HG02852 (cell line): Measurements from ENCODE around the gene LEFTY1.
"Not testable (repeated sequence)": the region's sequence is repeated elsewhere in the genome, so short reads cannot be mapped to it uniquely, and the experiment has no call there.

Experiments used
- ATAC-seq: cut with Tn5 transposase; IDR thresholded peaks from one replicate; pipeline ENCODE4 v1.9.1; 2021; ENCODE audit warnings: mild to moderate bottlenecking, moderate library complexity; ENCODE audit not compliant: unreplicated experiment

The LEFTY1 gene

DNA sequence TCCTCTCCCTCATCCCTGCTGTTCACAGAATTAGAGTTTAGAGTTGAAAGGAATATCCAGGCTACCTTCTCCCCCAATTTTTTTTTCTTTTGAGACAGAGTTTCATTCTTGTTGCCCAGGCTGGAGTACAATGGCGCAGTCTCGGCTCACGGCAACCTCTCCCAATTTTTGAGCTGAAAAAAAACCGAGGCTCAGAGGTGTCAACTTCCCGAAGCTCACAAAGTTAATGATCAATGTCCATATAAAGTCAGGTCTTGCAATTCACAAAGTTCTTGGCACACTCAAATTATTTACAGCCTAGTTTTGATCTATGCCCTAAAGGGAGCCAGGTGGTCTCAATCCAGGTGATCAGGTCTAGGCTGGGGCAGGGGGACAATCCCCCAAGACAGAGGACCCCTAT, 797 bp upstream of the LEFTY1 start:
- ATAC-seq: no peak

DNA sequence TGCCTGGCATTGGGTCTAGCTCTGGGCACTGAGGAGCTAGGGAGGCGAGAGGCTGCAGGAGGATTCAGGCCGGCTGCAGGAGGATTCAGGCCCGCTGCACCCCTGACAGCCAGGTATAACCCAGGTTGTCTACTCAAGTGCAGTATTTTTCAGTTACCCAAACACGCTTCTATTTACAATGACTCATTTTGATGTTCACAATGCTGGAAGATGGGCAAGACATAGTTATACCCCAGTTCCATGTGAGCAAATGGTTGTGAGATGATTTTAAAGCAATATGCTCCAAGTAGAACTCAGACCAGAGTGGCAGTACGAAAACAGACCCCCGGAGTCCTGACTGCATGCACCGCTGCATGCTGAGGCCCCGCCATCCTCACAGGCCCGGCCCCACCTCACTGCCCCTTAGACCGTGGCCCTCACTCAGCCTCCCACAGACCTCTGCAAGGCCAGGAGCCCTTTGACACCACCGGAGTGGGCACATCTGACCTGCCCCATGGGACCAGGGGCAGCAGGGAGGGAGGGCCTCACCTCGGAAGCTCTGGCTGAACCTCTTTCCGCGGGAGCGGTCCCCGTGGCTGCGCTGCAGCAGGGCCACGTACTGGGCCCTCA, 553 bp downstream of the LEFTY1 start:
- no peak for ATAC-seq

DNA sequence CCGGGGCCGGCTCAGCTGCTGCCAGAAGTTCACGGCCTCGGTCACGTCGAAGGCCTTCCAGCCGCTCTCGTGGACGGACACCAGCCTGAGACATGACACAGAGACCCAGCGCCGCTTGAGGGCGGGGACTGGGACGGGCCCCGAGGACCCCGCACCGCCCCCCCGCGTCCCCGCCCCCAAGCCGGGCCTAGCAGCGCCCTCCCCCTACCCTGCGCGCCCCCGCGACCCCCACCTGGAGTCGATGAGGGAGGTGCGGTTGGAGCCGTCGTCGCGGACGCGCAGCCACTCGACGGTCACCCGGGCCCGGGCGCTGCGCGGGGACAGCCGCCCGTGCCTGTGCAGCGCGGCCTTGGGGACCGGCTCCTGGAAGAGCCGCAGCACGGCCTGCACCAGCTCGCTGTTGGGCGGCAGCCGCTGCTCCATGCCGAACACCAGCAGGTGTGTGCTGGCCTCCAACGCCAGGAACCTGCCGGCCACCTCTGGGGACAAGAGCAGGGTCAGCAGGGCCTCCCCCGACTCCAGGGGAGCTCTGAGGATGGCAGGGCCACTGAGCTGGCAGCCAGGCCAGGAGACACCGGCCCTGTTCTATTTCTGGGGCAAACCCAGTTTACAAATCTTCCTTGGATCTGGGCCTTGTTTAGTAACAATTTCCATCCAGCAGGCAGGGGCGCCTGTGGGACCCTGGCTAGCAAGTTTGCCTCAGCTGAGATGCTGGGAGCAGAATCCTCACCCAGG, 1.2 kb downstream of the LEFTY1 start:
- not testable (repeated sequence) for ATAC-seq

- ATAC-seq: no peak
Measured at GRCh38 chr1:225887030-225887314, 2.0 kb downstream of the LEFTY1 start.

- no peak for ATAC-seq
Measured at GRCh38 chr1:225886159-225887029, 2.6 kb downstream of the LEFTY1 start.

GRCh38 chr1:225885336-225885735, 3.6 kb downstream of the LEFTY1 start:
- ATAC-seq: no peak

DNA sequence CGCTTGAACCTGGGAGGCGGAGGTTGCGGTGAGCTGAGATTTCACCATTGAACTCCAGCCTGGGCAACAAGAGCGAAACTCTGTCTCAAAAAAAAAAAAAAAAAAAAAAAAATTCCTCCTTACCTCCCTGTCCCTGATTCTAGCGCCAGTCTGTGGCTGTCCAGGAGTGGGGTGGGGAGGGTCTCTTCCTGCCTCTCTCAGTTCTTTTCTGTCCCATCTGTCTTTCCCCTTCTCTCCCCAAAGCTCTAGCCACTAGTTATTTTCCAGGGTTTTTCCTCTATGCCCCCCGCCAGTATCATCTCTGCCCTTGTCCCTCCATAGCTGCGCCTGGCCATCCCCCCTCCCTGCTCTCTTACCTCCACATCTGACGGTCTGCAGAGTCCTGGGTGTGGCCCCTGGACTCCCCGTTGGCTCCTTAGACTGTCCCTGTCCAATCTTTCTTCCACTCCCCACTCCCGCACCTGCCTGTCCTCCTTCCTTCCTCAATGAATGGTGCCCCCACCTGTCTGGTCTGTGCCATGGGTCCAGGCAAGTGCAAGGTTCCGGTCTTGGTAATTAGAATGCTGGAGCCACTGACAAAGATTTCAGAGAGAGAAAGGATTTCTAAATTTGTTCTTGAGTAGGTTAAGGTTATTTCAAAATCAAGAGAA, 5.2 kb downstream of the LEFTY1 start:
- ATAC-seq: no peak

DNA sequence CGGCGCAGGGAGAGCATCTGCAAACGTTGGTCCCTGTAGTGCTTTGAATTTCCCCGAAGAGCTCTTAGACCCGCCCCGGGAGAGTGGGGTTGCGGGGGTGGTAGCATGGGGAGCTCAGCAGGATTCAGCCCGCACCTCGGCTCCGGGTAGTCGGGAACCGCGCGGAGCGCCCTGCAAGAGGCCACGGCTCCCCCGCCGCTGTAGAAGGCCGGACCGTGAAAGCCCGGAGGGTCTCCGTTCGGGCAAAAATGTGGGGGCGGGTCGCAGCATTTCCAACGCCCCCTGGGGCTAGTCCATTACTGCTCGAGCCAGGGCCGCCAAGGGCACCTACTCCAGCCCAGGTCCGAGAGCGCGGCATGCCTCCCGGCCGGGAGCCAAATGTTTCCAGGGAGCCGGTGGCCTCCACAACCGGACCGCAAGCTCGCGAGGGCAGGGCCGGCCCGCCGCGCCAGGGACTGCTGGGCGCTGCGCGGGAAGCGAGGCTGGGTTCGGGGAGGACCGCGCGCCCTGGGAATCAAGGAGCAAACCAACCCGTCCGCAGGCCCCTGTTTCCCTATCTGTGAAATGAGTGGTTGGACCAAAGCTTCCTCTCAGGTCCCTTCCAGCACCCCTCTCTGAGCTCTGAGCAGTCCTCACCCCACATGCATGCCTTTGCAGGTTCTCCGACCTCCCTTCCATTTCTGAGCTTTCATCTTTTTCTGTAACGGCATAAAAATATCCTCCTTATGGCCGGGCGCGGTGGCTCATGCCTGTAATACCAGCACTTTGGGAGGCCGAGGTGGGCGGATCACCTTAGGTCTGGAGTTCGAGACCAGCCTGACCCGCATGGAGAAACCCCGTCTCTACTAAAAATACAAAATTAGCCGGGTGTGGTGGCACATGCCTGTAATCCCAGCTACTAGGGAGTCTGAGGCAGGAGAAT, 6.0 kb downstream of the LEFTY1 start:
- peak; percentile 36 for ATAC-seq

- peak; percentile 71 for ATAC-seq
Measured at GRCh38 chr1:225881959-225882693, 6.8 kb downstream of the LEFTY1 start, which contains the start of gene TMEM63A. Gene TMEM63A, minus strand, starts transcription at chr1:225882380. Its CDS starts 4,800 bp downstream, at chr1:225877580.

DNA sequence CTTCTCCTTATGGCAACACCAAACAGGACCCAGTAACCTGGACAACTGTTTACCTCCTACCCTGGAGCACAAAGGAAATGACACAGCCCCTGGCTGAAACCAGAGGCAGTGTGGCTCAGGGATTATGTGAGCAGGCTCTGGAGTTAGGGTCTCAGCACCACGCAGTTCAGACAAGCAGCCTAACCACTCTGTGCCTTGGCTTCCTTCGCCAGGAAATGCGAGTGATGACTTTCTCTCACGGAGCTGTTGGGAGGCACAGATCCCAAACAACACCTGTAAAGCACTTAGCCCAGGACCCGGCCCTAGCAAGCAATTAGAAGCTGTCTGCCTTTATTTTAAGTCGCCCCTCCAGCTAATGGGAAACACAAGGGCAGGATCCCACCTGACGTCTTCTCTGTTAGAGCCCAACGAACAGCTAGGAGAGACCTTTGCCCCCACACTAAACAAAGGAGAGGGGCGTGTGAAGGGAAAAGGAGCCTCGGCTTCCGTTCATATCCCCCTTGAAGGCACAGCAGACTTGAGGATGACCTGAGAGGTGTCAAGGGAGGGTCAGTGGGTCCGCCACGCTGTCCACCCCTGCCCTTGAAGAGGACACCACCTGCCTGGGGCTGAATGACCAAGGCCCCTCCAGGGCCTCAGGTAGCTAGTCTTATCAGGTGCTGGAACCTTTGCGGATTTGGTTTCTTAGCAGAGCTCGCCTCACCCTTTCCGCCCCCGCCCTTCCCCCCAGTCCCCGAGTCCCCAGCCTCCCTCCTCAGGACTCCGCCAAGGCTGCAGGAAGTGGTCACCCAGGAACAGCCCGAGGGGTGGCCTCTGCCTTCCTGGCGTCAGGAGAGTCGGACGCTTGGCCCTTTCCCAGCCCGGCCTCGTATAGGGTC, 7.6 kb downstream of the LEFTY1 start:
- peak; percentile 21 for ATAC-seq

GRCh38 chr1:225880636-225881035, 8.3 kb downstream of the LEFTY1 start:
- no peak for ATAC-seq

DNA sequence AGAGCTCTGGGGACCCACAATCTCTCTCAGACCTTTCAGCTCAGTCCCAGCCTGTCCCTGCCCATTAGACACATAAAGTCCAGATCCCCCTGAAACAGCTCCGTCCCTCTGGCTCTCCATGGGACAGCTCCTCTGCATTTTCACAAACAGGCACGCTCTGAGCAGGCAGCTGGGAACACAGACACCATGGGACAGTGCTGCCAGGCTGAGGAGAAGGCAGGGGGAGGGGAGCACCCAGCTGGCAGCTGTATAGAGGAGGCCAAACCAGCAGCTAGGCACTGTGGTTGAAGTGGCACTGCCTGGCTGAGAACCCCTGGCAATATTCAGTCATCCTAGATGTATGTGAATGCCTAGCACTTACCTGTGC, 8.7 kb downstream of the LEFTY1 start:
- ATAC-seq: no peak

GRCh38 chr1:225879521-225880221, 9.3 kb downstream of the LEFTY1 start:
- no peak for ATAC-seq

DNA sequence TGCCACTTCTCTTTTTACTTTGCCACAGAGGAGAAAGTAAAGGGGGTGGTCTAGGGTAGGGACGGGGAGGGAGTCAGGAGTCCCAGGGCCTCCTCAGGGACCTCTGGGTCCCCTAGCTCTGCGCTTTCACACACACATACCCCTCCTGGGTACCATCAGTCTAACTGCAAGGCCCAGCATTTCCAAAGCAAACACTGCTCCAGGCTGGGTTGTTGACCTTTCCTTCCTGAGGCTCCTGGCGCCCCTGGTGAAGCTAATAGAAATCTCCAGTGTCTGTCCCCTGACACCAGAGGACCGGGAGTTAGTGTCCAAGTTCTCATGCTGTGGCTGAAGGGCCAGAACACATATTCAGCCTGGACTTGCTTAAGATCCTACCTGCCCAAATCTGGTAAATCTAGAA, 10.7 kb downstream of the LEFTY1 start:
- no peak for ATAC-seq

DNA sequence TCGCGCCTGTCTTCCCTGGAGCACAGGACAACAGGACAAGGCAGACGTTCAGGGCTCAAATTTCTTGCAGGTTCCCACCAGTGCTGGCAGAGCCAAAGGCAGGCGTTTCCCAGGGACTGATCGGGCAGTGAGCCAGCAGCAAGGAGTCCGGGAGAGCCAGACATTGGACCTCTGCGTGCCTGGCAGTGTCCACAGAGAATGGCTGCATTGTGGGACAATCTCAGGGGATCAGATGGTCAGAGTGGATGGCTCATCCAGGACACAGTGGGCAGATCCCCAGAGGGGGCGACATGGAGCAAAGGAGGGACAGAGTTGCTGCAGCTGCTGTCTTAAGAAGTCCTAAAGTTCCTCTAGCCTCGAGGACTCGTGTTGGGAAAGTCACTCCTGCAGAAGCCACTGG, 11.4 kb downstream of the LEFTY1 start:
- no peak for ATAC-seq

DNA sequence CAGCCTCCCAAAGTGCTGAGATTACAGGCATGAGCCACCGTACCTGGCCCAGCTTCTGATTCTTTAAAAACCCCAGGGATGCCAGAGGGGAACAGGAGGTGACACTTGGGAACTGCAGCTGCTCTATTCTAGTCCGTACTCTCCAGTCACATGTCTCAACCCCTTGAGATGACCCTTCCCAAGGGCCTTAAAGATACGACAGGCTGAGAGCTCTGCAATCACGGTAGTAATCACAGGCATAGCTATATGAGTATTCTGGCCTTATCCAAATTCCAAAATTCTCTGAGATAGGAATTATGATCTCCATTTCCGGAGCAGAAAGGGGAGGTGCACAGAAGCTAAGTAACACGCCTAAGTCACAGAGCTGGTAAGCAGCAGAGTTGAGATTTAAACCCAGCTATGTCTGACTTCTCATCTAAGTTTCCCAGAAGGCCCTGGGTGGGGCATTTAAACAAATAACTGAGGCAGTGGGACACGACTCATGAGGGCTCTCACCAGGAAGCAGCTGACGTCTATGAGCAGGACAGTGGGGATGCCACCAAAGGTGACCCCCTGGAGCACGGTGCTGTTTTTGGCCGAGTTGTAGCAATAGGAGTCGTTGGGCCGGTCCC, 11.9 kb downstream of the LEFTY1 start:
- no peak for ATAC-seq

DNA sequence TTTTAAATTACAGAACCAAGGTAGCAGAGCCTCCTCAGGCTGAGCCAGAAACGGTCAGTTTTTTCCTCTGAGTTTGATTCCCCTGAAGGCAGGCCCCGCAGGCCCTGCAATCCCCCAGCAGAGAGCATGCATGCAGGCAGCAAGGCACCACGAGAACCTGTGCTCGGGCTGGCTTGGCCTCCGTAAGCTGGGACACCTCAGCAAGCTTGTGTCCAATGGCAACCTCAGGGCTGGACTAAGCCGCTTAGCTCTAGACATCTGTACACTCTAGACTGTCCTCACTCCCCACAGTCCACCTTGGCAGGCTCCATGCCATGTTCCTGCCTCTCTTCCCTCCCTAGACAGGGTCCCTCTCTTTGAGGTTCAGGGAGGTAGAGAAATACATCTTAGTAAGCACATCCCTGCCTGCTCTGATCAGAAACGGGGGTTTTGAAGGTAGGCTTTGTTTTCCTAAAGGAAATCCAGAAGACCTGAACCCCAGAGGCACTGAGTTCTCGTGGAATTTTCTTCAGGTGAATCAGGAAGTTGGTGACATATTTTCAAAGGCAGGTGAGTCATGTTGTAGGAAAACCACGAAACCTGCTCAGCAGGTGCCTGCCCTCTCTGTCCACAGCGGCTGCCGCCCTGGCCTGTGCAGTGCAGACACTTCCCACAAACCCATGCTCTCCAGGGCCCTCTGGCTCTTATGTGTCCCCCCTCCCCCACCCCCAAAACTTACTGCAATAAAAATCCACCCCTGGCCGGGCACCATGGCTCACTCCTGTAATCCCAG, 13.7 kb downstream of the LEFTY1 start:
- ATAC-seq: no peak
